Dermis microvascular lymphatic vessel endothelial cell (primary cell): ENCODE results near the gene CES4A. TPM values are rescaled to one million over a fixed set of nuclear protein-coding genes. Genes with fewer than 3 reads are reported as not detected.
"Not testable (repeated sequence)": the region's sequence is repeated elsewhere in the genome, so short reads cannot be mapped to it uniquely, and the experiment has no call there.

Experiments used
- DNase-seq, 2 donors: peaks; one replicate each; pipeline versions ENCODE4 v3.0.0 to v3.0.0-alpha.2; 2010; ENCODE audit warnings: low read depth in 2 of 2
- total RNA-seq: library from RNA; depleted of rRNA; stranded (reverse); fragments of >200 nt; gene quantifications from 2 replicates; pipeline ENCODE4 v1.2.1, GENCODE V29; 2014

CES4A gene
- 1.0 and 1.6 TPM in 2 replicates for total RNA-seq

DNA sequence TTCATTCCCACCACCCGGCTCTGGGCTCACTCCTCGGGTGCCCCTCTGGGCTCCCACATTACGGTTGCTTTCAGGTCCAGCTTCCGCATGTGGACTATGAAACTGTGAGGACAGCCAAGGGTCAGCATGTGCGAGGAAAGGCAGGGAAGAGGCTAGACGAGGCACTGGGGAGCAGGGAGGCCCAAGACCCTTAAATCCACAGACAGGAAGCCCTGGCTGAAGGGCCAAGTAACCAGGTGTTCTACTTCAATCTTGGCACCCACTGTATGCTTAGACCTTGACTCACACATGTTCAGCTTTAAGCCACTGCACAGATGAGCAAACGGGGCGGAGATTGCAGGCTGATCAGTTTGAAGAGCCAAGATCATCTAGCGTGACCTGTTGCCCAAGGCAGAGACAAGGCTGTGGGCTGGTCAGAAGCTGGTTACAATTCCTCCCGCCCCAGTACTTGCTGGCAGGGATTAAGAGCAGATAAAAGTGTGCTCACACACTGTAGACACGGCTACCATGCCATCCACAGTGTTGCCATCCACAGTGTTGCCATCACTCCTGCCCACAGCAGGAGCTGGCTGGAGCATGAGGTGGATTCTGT is at the start of gene CES4A:
CES4A (plus strand) TSS at position 393 of the 592 bp plus-strand sequence; CDS start at position 577, 184 bp downstream.
- no peak for DNase-seq

DNA sequence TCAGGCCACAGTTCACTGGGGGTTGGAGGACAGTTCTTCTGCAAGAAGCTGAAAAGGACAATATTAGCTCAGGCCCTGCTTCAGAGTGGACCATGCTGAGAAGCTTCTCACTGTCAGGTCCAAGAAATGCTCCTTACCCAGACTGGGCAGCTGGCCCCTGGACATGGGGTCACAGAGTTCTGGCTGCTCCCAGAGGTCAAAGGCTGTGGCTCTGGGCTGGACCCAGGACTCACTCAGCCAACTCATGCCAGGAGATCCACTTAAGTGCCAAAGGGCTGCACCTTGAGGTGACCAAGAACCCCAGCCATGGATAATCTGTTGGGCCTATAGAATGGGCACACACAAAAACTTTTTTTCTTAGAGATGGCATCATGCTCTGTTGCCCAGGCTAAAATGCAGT is 49.0 kb upstream of the CES4A start:
- DNase-seq: no peak

DNA sequence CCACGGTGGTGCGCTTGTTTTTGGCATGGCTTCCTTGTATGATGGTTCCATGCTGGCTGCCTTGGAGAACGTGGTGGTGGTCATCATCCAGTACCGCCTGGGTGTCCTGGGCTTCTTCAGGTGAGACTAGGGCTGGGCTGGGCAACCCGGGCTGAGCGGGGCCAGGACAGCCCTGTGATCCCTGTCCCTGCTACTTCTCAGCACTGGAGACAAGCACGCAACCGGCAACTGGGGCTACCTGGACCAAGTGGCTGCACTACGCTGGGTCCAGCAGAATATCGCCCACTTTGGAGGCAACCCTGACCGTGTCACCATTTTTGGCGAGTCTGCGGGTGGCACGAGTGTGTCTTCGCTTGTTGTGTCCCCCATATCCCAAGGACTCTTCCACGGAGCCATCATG is 48.2 kb upstream of the CES4A start:
- DNase-seq: no peak

DNA sequence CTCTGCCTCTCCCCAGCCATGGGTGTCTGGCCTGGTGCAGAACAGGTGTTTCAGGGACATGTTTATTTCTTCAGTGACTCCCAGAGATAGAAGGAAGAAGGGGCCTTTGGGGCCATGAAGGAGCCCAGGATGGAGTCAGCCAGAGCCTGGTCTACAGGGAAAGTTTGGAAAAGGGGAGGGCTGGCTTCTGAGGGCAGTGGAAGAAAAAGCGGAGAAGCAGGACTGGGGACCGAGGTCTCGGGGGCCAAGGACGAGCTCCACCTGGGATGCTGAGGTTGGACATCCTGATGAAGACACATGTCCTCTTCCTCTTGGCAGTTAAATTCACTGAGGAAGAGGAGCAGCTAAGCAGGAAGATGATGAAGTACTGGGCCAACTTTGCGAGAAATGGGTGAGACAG is 45.4 kb upstream of the CES4A start:
- DNase-seq: no peak

DNA sequence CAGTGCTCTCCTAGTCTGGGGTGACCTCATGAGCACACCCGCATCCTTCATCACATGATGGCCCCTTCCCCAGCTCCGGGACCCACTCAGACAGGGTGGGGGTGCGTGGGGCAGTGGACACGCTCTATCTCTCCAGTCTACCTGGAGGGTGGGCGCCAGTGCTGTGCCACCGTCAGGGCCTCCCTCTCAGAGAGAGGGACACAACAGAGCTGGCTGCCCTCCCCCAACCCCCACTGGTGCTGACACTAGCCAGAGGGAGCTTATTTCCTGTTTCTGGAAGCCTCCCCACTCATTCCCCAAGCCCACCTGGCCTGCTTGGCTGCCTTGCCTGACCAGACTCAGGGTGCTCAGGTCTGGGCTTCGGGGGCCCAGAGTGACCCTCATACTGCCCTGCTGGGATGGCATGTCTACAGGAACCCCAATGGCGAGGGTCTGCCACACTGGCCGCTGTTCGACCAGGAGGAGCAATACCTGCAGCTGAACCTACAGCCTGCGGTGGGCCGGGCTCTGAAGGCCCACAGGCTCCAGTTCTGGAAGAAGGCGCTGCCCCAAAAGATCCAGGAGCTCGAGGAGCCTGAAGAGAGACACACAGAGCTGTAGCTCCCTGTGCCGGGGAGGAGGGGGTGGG is 44.8 kb upstream of the CES4A start:
- DNase-seq: no peak

DNA sequence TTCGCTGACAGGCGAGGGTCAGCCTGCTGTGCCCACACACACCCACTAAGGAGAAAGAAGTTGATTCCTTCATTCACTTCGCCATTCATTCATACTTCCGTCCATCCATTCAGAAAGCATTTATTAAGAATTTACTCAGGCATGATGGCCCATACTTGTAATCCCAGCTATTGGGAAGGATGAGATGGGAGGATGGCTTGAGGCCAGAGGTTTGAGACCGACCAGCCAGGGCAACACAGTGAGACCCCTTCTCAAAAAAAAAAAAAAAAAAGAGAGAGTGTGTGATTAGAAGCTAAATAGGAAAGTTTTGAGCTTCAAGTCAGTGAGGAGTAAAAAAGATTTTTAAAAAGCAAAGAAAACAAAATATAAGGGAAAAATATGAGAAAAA is 44.3 kb upstream of the CES4A start:
- DNase-seq: no peak

DNA sequence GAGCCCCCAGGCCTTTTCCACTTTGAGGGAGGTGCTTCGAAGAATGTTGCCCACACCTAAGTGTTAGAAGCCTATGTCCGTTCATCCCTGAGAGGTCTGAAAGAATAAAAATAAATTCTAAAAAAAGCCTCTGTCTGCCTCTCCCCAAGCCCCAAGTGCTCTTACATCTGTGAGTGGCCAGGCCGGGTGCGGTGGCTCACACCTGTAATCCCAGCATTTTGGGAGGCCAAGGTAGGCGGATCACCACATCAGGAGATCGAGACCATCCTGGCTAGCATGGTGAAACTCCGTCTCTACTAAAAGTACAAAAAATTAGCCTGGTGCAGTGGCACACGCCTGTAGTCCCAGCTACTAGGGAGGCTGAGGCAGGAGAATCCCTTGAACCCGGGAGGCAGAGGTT is 43.4 kb upstream of the CES4A start:
- not testable (repeated sequence) for DNase-seq

DNA sequence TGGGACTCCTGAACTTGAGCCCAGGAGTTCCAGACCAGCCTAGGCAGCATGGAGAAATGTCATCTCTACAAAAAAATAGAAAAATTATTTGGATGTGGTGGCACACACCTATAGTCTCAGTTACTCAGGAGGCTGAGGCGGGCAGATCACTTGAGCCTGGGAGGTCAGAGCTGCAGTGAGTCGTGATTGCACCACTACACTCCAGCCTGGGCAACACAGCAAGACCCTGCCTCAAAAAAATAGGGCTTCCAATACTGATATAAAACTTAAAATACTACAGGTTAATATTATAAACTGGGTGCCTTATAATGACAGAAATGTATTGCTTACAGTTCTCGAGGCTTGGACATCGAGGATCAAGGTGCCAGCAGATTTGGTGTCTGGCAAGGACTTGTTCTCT is 42.5 kb upstream of the CES4A start:
- no peak for DNase-seq

DNA sequence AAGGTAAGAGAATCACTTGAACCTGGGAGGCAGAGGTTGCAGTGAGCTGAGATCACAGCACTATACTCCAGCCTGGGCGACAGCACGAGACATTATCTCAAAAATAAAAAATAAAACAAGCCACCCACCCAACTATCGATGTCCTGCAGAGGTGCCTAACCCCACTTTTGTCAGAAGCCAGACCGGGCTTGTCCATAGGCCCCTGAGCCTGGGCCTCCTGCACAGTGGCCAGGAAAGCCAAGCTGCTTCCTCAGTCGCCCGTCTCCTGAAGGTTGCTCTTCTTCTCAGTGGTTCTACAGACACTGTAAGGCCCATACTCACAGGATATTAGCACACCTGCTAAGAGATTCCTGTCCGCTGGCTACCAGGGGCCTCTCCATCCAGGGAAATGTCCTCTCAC is 41.8 kb upstream of the CES4A start:
- no peak for DNase-seq

DNA sequence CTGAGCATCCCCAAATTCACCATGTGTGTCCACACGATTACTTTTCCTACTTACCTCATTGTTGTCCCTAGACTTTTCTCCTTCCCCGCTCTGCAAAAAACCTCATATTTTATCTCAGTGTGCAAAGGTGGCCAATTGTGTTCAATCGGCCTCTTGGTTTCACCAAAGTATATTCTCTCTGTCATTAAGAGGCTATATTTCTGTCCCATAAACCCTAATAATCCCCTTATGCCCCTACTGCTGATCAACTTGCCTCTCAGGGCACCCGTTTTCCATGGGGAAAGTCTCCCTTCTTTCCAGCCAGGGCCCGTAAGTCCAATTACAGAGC is 41.5 kb upstream of the CES4A start:
- no peak for DNase-seq

DNA sequence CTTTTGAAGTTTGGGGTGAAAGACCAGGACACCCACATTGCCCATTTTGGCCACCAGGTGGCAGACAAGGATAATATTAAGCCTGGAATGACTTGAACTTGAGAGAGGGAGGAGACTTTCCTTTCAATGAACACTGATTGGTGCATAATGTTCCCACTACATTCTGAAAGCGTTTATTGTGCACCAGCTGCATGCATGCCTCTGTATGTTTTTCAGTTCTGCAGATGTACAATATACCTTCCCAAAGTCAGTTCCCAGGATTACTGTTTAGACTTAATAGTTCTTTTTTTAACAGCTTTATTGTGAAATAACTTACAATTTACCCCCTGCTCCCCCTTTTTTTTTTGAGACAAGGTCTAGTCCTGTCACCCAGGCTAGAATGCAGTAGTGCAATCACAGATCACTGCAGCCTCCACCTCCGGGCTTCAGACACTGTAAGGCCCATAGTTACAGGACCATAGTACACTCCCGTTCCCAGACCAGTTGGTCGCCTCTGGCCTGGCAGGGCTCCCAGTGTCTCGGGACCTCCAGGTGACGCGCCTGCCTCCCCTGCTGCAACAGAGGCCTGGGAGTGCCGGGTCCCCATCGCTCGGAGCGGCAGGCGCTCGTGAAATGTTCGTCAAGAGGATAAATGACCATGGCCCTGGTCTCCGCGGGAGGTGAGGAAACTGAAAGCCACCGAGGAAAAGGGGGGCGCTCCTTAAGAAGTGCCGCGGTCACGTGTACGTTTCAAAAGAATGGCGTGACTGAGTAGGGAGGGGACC is 40.9 kb upstream of the CES4A start:
- peak; percentile 71 to 80 for DNase-seq

DNA sequence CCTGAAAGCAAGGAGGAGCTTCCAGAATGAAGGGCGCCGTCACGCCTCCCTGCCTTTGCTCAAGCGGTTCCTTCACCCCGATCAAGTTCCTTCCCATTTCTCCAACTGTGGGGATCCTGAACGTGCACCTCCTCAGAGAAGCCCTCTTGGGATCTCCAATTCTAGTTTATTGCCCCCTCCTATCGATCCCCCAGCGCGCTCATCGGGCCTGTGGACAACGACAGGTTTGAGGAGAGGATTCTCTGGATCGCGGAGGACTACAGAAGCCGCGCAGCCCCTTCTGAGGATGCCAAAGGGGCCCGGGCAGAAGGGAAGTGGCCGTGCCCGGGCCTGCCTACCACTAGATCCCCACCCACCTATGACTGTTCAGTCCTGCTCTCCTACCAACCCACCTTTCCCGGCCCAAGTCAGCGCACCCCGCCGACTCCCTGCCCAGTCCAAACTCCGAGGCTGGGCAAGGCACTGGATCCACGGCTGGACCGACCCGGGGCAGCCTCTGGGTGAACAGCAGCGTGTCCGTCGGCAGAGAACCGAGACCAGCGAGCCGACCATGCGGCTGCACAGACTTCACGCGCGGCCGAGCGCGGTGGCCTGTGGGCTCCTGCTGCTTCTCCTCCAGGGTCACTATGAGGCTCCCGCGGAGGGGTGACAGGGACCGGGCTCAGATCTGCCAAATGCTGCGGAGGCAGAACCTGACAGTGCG is 40.1 kb upstream of the CES4A start:
- no peak for DNase-seq

DNA sequence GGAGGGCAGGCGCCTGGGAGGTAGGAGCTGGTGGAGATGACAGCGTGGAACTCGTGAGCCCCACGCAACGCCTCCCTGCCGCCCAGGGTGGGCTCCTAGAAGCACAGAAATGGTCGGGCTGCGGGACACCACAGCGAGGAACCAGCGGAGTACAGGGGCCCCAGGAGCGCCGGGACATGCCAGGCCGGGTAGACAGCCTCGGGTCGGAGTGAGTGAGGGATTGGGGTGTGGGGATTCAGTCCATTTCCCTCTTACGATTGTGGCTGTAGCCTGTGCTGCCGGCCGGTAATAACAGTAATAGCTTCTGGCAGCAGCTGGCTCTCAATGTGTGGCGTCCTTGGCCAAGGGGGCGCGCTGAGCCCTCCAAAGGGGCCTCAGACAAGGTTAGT is 39.6 kb upstream of the CES4A start:
- no peak for DNase-seq

DNA sequence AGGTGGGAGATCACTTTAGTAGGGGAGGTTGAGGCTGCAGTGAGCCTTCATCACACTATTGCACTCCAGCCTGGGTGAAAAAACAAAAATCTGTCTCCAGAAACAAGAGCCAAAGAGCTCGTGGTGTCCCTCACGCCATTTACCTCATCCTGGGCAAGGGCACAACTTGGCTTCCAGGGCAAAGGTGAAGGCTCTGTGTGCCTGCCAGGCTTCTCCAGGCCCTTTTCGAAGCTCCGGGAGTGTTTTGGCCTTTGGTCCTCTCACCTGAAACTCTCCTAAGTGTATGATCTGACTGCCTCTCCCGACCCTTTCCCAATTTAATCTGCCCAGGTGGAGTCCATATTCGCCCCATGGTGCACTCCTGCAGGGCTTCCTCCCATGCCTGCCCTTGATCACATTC is 38.9 kb upstream of the CES4A start:
- DNase-seq: no peak

DNA sequence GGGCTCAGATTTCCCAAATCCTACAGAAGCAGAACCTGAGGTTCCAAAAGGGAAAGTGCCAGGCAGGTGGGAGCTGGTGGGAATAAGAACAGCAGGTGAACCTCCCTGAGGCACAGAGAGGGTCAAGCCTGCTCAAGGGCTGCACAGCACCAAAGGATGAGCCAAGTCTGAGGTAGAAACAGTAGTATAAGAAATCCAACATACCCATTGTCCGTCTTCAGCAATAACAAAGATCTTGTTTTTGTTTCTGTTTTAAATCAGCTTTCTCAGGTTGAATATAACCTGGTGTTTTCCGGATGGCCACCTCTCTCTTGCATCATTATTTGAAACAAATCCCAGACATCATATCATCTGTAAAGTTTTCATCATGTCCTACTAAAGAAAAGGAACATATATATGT is 38.0 kb upstream of the CES4A start:
- DNase-seq: no peak

DNA sequence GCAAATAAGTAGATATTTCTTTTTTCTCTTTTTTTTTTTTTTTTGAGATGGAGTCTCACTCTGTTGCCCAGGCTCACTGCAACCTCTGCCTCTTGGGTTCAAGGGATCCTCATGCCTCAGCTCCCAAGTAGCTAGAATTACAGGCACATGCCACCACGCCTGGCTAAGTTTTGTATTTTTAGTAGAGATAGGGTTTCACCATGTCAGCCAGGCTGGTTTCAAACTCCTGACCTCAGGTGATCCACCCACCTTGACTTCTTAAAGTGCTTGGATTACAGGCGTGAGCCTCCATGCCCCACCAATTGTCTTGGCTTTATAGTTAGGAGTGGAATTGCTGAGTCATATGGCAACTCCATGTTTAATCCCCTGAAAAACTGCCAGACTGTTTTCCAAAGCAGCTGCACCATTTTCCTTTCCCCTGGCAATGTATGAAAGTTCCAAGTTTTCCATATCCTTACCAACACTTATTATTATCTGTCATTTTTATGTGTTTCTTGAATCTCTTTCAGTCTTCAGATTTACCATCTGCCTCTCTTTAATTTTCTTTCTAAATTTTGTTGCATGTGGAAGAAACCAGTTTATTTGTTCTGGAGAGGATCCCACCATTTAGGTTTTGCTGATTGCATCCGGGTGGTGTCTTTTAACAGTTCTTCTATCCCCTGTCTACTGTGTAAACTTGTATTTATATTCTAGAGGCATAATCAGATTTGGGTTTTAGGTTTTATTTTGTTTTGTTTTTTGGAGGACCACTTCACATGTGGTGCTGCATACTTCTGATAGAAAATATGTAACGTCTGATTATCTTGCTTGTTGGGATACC is 37.2 kb upstream of the CES4A start:
- no peak for DNase-seq

DNA sequence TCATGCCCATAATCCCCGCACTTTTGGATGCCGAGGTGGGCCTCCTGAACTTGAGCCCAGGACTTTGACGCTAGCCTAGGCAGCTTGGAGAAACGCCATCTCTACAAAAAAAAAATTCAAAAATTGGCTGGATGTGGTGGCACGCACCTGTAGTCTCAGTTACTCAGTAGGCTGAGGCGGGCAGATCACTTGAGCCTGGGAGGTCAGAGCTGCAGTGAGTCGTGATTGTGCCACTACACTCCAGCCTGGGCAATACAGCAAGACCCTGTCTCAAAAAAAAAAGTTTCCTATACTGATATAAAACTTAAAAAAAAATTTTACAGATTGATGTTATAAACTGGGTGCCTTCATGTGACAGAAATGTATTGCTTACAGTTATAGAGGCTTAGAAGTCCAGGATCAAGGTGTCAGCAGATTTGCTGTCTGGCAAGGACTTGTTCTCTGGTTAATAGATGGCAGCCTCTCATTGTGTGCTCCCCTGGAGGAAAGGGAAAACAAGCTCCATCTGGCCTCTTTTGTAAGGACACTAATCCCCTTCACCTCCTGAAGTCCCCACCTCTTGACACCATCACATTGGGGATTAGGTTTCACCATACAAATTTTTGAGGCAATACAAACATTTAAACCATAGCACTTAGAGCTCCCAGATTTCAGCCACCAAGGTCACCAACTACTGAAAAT is 35.8 kb upstream of the CES4A start:
- no peak for DNase-seq

DNA sequence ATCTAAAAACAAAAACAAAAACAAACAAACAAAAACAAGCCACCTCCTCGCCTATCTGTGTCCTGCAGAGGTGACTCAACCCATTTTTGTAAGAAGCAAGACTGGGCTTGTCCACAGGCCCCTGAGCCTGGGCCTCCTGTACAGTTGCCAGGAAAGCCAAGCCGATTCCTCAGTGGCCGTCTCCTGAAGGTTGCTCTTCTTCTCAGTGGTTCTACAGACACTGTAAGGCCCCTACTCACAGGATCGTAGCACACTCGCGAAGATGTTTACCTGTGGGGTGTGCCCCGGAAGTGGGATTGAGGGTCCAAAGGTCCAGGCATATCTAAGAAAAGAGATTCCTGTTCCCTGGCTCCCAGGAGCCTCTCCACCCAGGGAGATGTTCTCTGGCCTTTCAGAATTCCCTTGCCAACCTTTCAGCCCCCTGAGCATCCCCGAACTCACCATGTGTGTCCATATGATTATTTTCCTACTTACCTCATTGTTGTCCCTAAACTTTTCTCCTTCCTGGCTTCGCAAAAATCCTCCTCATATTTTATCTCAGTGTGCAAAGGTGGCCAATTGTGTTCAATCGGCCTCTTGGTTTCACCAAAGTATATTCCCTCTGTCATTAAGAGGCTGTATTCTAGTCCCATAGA is 34.8 kb upstream of the CES4A start:
- no peak for DNase-seq

DNA sequence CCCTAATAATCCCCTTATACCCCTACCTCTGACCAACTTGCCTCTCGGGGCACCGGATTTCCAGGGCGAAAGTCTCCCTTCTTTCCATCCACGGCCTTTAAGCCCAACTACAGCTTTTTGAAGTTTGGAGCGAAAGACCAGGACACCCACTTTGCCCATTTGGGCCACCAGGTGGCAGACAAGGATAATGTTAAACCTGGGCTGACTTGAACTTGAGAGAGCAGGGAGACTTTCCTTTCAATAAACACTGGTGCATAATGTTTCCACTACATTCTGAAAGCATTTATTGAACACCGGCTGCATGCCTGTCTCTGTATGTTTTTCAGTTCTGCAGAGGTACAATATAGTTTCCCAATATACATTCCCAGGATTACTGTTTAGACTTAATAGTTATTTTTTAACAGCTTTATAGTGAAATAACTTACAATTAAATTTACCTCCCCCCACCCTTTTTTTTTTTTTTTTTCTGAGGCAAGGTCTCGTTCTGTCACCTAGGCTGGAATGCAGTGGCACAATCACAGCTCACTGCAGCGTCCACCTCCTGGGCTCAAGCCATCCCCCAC is 34.2 kb upstream of the CES4A start:
- DNase-seq: peak; percentile 57 to 71
